HFF-Myc (cell line): ENCODE data around the gene RAB5A.

Experiments used
- DNase-seq: peaks from one replicate; pipeline ENCODE4 v3.0.0-alpha.2; 2011; ENCODE audit warnings: low read depth; ENCODE audit errors: extremely low read depth
- H3K4me3 ChIP-seq: replicated peaks from 2 replicates; pipeline ENCODE4 v1.5.1; 2011; ENCODE audit warnings: low read depth, mild to moderate bottlenecking, control low read depth, low read length
- CTCF ChIP-seq: IDR thresholded peaks from 2 replicates; pipeline ENCODE4 v1.5.1; 2012; ENCODE audit warnings: mild to moderate bottlenecking, low read depth, low read length, control low read depth; ENCODE audit errors: missing control alignments

The RAB5A gene

DNA sequence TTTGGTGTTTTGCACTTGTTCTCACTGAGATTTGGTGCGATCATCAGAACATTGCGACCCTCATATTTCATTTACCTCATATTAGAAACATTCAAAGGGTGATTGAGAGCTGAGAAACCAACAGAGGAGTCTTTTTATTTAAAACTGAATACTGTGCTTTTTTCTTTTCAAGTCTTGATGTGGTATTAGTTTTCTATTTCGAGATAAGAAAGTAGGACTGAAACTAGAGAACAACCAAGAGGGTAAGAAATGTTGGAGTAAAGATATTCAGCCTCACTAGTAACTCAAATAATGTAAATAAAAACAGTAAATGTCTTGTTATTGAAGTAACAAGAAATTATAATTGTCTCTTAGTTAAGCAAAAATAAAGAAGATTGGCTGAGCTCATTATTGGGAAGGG, 39.4 kb upstream of the RAB5A start:
- no peak for DNase-seq
- H3K4me3 ChIP-seq = no peak overlapping the region
- TF ChIP-seq CTCF = no peak

DNA sequence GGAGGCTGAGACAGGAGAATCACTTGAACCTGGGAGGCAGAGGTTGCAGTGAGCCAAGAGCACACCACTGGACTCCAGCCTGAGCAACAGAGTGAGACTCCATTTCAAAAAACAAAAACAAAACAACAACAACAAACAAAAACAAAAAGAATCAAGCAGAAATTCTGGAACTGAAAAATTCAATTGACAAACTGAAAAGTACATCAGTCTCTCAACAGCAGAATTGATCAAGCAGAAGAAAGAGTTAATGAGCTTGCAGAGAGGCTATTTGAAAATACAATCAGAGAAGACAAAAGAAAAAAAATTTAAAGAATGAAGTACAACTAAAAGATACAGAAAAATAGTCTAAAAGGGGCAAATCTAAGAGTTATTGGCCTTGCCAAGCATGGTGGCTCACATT, 35.4 kb upstream of the RAB5A start:
- TF ChIP-seq CTCF = no peak
- H3K4me3 ChIP-seq = no peak overlapping the region
- DNase-seq = no peak

GRCh38 chr3:19917167-19917566, 29.7 kb upstream of the RAB5A start:
- DNase-seq = no peak
- TF ChIP-seq CTCF = no peak
- H3K4me3 ChIP-seq = no peak overlapping the region

- TF ChIP-seq CTCF = no peak
- DNase-seq = no peak
- no peak overlapping the region for H3K4me3 ChIP-seq
These were observed 26.4 kb upstream of the RAB5A start for GRCh38 chr3:19920401-19921080.

DNA sequence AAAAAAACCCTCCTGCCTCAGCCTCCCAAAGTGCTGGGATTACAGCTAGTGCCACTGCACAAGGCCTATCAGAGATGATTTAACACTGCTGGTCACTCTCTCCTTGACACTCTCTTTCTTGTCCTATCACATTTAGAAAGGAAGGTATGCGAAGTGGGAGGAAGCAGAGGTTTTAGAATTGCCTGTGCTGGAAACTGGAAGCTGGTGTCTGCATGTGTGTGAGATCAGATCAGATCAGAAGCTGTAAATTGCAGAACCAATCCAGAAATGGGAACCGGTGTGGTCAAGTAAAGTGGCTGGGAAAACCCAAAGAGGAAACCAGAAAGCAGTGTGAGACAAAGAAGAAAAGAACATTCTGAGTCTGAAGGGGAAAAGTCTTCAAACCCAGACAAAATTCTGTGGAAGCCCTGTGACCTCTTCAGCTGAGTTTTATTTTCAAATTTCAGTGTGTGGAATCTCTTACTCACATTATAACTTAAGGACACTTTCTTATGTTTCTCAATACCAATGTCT, 15.7 kb upstream of the RAB5A start:
- no peak overlapping the region for H3K4me3 ChIP-seq
- DNase-seq = no peak
- TF ChIP-seq CTCF = no peak

- DNase-seq = no peak
- H3K4me3 ChIP-seq = no peak overlapping the region
- TF ChIP-seq CTCF = no peak
These were observed 15.1 kb upstream of the RAB5A start for GRCh38 chr3:19931767-19932188.

DNA sequence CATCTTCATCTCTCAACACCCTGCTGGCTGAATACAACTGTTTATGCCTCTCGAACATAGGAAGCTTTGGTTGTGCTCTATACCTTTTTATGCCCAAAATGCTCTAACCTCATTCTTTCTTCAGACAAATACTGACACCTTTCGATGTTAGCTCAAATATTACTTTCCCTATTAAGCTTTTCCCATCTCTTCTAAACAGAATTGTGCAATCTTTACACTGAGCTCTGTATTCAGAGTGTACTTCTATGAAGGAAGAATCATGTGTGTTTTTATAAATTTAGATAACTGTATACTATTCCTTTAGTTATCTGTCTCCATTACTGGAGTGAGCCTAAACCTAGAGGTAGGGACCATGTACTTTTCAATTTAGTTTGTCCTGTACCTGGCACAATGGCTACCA, 14.5 kb upstream of the RAB5A start:
- H3K4me3 ChIP-seq = no peak overlapping the region
- TF ChIP-seq CTCF = no peak
- no peak for DNase-seq
